GM12878 (cell line): ENCODE results near the gene UNC119B. TPM values are rescaled to one million over a fixed set of nuclear protein-coding genes. Genes with fewer than 3 reads are reported as not detected.

Source experiments
- ATF2 ChIP-seq: IDR thresholded peaks from 2 replicates; pipeline ENCODE4 v1.6.1; 2012; ENCODE audit warnings: low read length, inconsistent platforms
- BCLAF1 ChIP-seq: fragments of 450-650 bp; IDR thresholded peaks from 2 replicates; pipeline ENCODE4 v1.6.1; 2017; ENCODE audit warnings: antibody characterized with exemption, mild to moderate bottlenecking, moderate library complexity
- CBX3 ChIP-seq: fragments of 200-600 bp; sonication (generic); IDR thresholded peaks from 2 replicates; pipeline ENCODE4 v1.6.1; 2016; ENCODE audit warnings: low read depth, borderline replicate concordance
- CBX5 ChIP-seq: sonication (generic); IDR thresholded peaks from 2 replicates; pipeline ENCODE4 v1.6.1; 2016; ENCODE audit warnings: low read depth, moderate library complexity, mild to moderate bottlenecking, inconsistent platforms
- DPF2 ChIP-seq: fragments of 450-650 bp; IDR thresholded peaks from 2 replicates; pipeline ENCODE4 v1.6.1; 2017; ENCODE audit warnings: mild to moderate bottlenecking
- FOXK2 ChIP-seq: fragments of 450-650 bp; IDR thresholded peaks from 2 replicates; pipeline ENCODE4 v1.6.1; 2017; ENCODE audit warnings: mild to moderate bottlenecking, moderate library complexity
- MLLT1 ChIP-seq: fragments of 450-650 bp; IDR thresholded peaks from 2 replicates; pipeline ENCODE4 v1.6.1; 2016; ENCODE audit warnings: mild to moderate bottlenecking
- NBN ChIP-seq: fragments of 450-650 bp; IDR thresholded peaks from 2 replicates; pipeline ENCODE4 v1.6.1; 2016
- NFYA ChIP-seq: IDR thresholded peaks from 2 replicates; pipeline ENCODE4 v1.6.1; 2011; ENCODE audit warnings: low read depth, mild to moderate bottlenecking, low read length, improper control_type of control experiment, borderline replicate concordance
- NR2C1 ChIP-seq: fragments of 450-650 bp; IDR thresholded peaks from 2 replicates; pipeline ENCODE4 v1.6.1; 2017; ENCODE audit warnings: antibody characterized with exemption, mild to moderate bottlenecking, moderate library complexity
- SKIL ChIP-seq: fragments of 450-650 bp; IDR thresholded peaks from 2 replicates; pipeline ENCODE4 v1.6.1; 2017; ENCODE audit warnings: mild to moderate bottlenecking, low read depth, inconsistent platforms; ENCODE audit not compliant: poor library complexity, severe bottlenecking
- ZNF274 ChIP-seq: IDR thresholded peaks from one replicate; pipeline ENCODE4 v1.8.0; 2011; ENCODE audit not compliant: insufficient read length, insufficient read depth
- ZNF592 ChIP-seq: fragments of 450-650 bp; IDR thresholded peaks from 2 replicates; pipeline ENCODE4 v1.6.1; 2017; ENCODE audit warnings: mild to moderate bottlenecking, moderate library complexity
- ZNF622 ChIP-seq: fragments of 450-650 bp; IDR thresholded peaks from 2 replicates; pipeline ENCODE4 v1.6.1; 2017; ENCODE audit warnings: mild to moderate bottlenecking, inconsistent platforms
- polyA plus RNA-seq, 11 experiments: library from polyadenylated mRNA; depleted of rRNA in 4 of 11; unstranded in 6 of 11; stranded (reverse) in 5 of 11; fragments of >200 nt; fragmentation: Nextera tagmentation in 4 of 11; fragmentation: Illumina TruSeq in 1 of 11; extraction: Ambion mirVana in 4 of 11; extraction: Trizol in 1 of 11; gene quantifications; 1 replicate in 1 of 11; 2 replicates in 10 of 11; pipeline versions ENCODE4 v1.2.1 to v1.2.3, GENCODE V29; 2011 to 2016; ENCODE audit warnings: inconsistent platforms in 2 of 11, missing spikeins in 2 of 11, low read depth in 1 of 11
- total RNA-seq, 4 experiments: library from RNA; depleted of rRNA in 3 of 4; stranded (reverse); fragments of >200 nt in 3 of 4; fragmentation: Illumina TruSeq in 1 of 4; extraction: Trizol in 1 of 4; gene quantifications; 2 replicates each; pipeline versions ENCODE4 v1.2.1 to v1.2.3, GENCODE V29; 2013 to 2021

The UNC119B gene
- total and polyA plus RNA-seq, 10 of the 15 experiments (the other 5 are each of a cell fraction or from before 2014, with no cell fraction given) = 4.3 to 31.5 (median 10.5) TPM

- no peak for TF ChIP-seq SKIL
- no peak for TF ChIP-seq NBN
- no peak for TF ChIP-seq CBX5
- no peak for TF ChIP-seq ZNF274
- no peak for TF ChIP-seq CBX3
- no peak for TF ChIP-seq NR2C1
- TF ChIP-seq BCLAF1 = no peak
- no peak for TF ChIP-seq MLLT1
- TF ChIP-seq DPF2 = no peak
- no peak for TF ChIP-seq ATF2
- no peak for TF ChIP-seq ZNF622
- TF ChIP-seq ZNF592 = no peak
- TF ChIP-seq FOXK2 = no peak
- no peak for TF ChIP-seq NFYA
- TF ChIP-seq, all 136 proteins: peak for 0
Observed at GRCh38 chr12:120719496-120720233, 9.4 kb downstream of the UNC119B start (continued).
